Activated T-cell treated with anti-CD3 and anti-CD28 coated beads for 48 hours (primary cell): ENCODE data around the gene JHY.
"Not testable (repeated sequence)": the region's sequence is repeated elsewhere in the genome, so short reads cannot be mapped to it uniquely, and the experiment has no call there.

Experiments used
- DNase-seq: peaks from one replicate; pipeline ENCODE4 v3.0.0-alpha.2; 2020; ENCODE audit warnings: low read depth

The JHY gene

GRCh38 chr11:122882189-122882856 is at the start of gene JHY:
Gene JHY (plus strand): TSS chr11:122882759. CDS start chr11:122885850, 3,091 bp downstream.
- DNase-seq = no peak

GRCh38 chr11:122833846-122834464 is 48.6 kb upstream of the JHY start:
- DNase-seq = no peak

GRCh38 chr11:122836916-122837315 is 45.6 kb upstream of the JHY start:
- no peak for DNase-seq

- no peak for DNase-seq
These were observed 44.8 kb upstream of the JHY start for GRCh38 chr11:122837528-122838346.

GRCh38 chr11:122843281-122844141 is 39.0 kb upstream of the JHY start:
- DNase-seq = peak; percentile 34

- DNase-seq = no peak
These were observed 35.1 kb upstream of the JHY start for GRCh38 chr11:122847466-122847865.

GRCh38 chr11:122848186-122848585 is 34.4 kb upstream of the JHY start:
- DNase-seq = no peak

GRCh38 chr11:122850076-122850631 is 32.4 kb upstream of the JHY start:
- peak; percentile 46 for DNase-seq

GRCh38 chr11:122851366-122851966 is 31.1 kb upstream of the JHY start:
- DNase-seq = no peak

GRCh38 chr11:122852074-122852795 is 30.3 kb upstream of the JHY start:
- peak; percentile 22 for DNase-seq

- no peak for DNase-seq
These were observed 29.8 kb upstream of the JHY start for GRCh38 chr11:122852796-122853160.

GRCh38 chr11:122853261-122853660 is 29.3 kb upstream of the JHY start:
- DNase-seq = no peak

- DNase-seq = no peak
These were observed 28.6 kb upstream of the JHY start for GRCh38 chr11:122853971-122854446.

GRCh38 chr11:122861631-122862030 is 20.9 kb upstream of the JHY start:
- no peak for DNase-seq

- DNase-seq = no peak
These were observed 20.5 kb upstream of the JHY start for GRCh38 chr11:122862091-122862490.

GRCh38 chr11:122863154-122863553 is 19.4 kb upstream of the JHY start:
- DNase-seq = not testable (repeated sequence)

- DNase-seq = no peak
These were observed 18.7 kb upstream of the JHY start for GRCh38 chr11:122863704-122864326.

GRCh38 chr11:122864386-122865115 is 18.0 kb upstream of the JHY start:
- no peak for DNase-seq

- no peak for DNase-seq
These were observed 12.9 kb upstream of the JHY start for GRCh38 chr11:122869622-122870021.
